ENCODE results near the gene PPM1M.

The PPM1M gene

GRCh38 chr3:52227117-52227516 is 18.4 kb upstream of the PPM1M start:
- Histone ChIP-seq H3K27me3 (ENCODE audit: insufficient read depth, low read length) (no peaks in the 10 kb centered on the region), H3K9ac (ENCODE audit: low read length) (no peak overlapping the region), H3K27ac (ENCODE audit: low read depth, low read length, poor library complexity, severe bottlenecking) (peak overlapping the region; percentile 92), H2AFZ (ENCODE audit: low read length) (no peak overlapping the region), H3K4me2 (ENCODE audit: low read length) (no peak overlapping the region), H3K79me2 (ENCODE audit: insufficient read depth, low read length) (peaks cover 6% of the 10 kb centered on the region; the same call in 1 of the 2 replicates), H3F3A (ENCODE audit: insufficient read depth, low read length) (no peaks in the 10 kb centered on the region), H3K4me3 (ENCODE audit: low read depth, low read length, poor library complexity, severe bottlenecking) (no peak overlapping the region), H4K20me1 (ENCODE audit: insufficient read depth, low read length) (no peaks in the 10 kb centered on the region), H3K9me3 (ENCODE audit: low read length) (no peaks in the 10 kb centered on the region), H3K9me2 (ENCODE audit: low read depth, low read length) (no peaks in the 10 kb centered on the region), H3K36me3 (ENCODE audit: insufficient read depth, low read length) (peaks cover 42% of the 10 kb centered on the region; the same call in 1 of the 2 replicates), H3K4me1 (ENCODE audit: insufficient read depth, low read length, severe bottlenecking) (peaks cover 48% of the 10 kb centered on the region)
- TF ChIP-seq EZH2 (IDR thresholded peaks at IDR 0.05; ENCODE audit: borderline replicate concordance, low read length), result no peak
- peak; percentile 38; the same call in 1 of the 2 replicates for TF ChIP-seq CTCF (IDR thresholded peaks at IDR 0.05; ENCODE audit: low read length)

- Histone ChIP-seq H3K9me3 (ENCODE audit: low read length) (no peaks in the 10 kb centered on the region), H3K9ac (ENCODE audit: low read length) (no peak overlapping the region), H3K27me3 (ENCODE audit: insufficient read depth, low read length) (no peaks in the 10 kb centered on the region), H3K27ac (ENCODE audit: low read depth, low read length, poor library complexity, severe bottlenecking) (peak overlapping the region; percentile 92), H3K36me3 (ENCODE audit: insufficient read depth, low read length) (peaks cover 36% of the 10 kb centered on the region; the same call in 1 of the 2 replicates), H3F3A (ENCODE audit: insufficient read depth, low read length) (no peaks in the 10 kb centered on the region), H3K4me3 (ENCODE audit: low read depth, low read length, poor library complexity, severe bottlenecking) (no peak overlapping the region), H3K9me2 (ENCODE audit: low read depth, low read length) (no peaks in the 10 kb centered on the region), H3K79me2 (ENCODE audit: insufficient read depth, low read length) (peaks cover 6% of the 10 kb centered on the region; the same call in 1 of the 2 replicates), H3K4me1 (ENCODE audit: insufficient read depth, low read length, severe bottlenecking) (peaks cover 49% of the 10 kb centered on the region), H3K4me2 (ENCODE audit: low read length) (no peak overlapping the region), H4K20me1 (ENCODE audit: insufficient read depth, low read length) (no peaks in the 10 kb centered on the region), H2AFZ (ENCODE audit: low read length) (no peak overlapping the region)
- TF ChIP-seq EZH2 (IDR thresholded peaks at IDR 0.05; ENCODE audit: borderline replicate concordance, low read length) (no peak), CTCF (IDR thresholded peaks at IDR 0.05; ENCODE audit: low read length) (no peak)
These were observed 17.8 kb upstream of the PPM1M start for GRCh38 chr3:52227766-52228165.

- no peaks in the 10 kb centered on the region for H4K20me1 ChIP-seq (ENCODE audit: insufficient read depth, low read length)
- no peaks in the 10 kb centered on the region for H3K9me2 ChIP-seq (ENCODE audit: low read depth, low read length)
- no peak for TF ChIP-seq EZH2 (IDR thresholded peaks at IDR 0.05; ENCODE audit: borderline replicate concordance, low read length)
- no peak for TF ChIP-seq CTCF (IDR thresholded peaks at IDR 0.05; ENCODE audit: low read length)
- no peak overlapping the region for H3K27ac ChIP-seq (ENCODE audit: low read depth, low read length, poor library complexity, severe bottlenecking)
- H3K9ac ChIP-seq (ENCODE audit: low read length), result no peak overlapping the region
- no peak overlapping the region for H3K4me2 ChIP-seq (ENCODE audit: low read length)
- peaks cover 6% of the 10 kb centered on the region; the same call in 1 of the 2 replicates for H3K79me2 ChIP-seq (ENCODE audit: insufficient read depth, low read length)
- no peak overlapping the region for H3K4me3 ChIP-seq (ENCODE audit: low read depth, low read length, poor library complexity, severe bottlenecking)
- no peak overlapping the region for H2AFZ ChIP-seq (ENCODE audit: low read length)
- H3K36me3 ChIP-seq (ENCODE audit: insufficient read depth, low read length), result peaks cover 32% of the 10 kb centered on the region; the same call in 1 of the 2 replicates
- no peaks in the 10 kb centered on the region for H3K9me3 ChIP-seq (ENCODE audit: low read length)
- H3K4me1 ChIP-seq (ENCODE audit: insufficient read depth, low read length, severe bottlenecking), result peaks cover 49% of the 10 kb centered on the region
- no peaks in the 10 kb centered on the region for H3F3A ChIP-seq (ENCODE audit: insufficient read depth, low read length)
- no peaks in the 10 kb centered on the region for H3K27me3 ChIP-seq (ENCODE audit: insufficient read depth, low read length)
These were observed 17.3 kb upstream of the PPM1M start for GRCh38 chr3:52228266-52228665.

Measured in OCI-LY1 (cell line).